Transverse colon (tissue), 4 donors: ENCODE data around the gene GTF3C6. TPM values are rescaled to one million over a fixed set of nuclear protein-coding genes. Genes with fewer than 3 reads are reported as not detected.

Experiments
- DNase-seq: peaks from one replicate; pipeline ENCODE4 v3.0.0-alpha.2; 2019
- H3K27ac ChIP-seq, 4 donors: fragments of 200-600 bp; sonication (generic); 2 replicates each; pipeline ENCODE4 v1.5.1; 2016 to 2018; ENCODE audit warnings: inconsistent platforms in 4 of 4
- H3K27me3 ChIP-seq: fragments of 200-600 bp; sonication (generic); 2 replicates; pipeline ENCODE4 v1.5.1; 2017; ENCODE audit warnings: inconsistent platforms
- H3K36me3 ChIP-seq, 4 donors: fragments of 200-600 bp; sonication (generic); 2 replicates each; pipeline ENCODE4 v1.5.1; 2017 to 2019; ENCODE audit warnings: inconsistent platforms in 4 of 4
- H3K4me1 ChIP-seq, 4 donors: fragments of 200-600 bp; sonication (generic); 2 replicates each; pipeline ENCODE4 v1.5.1; 2017 to 2020; ENCODE audit warnings: inconsistent platforms in 4 of 4
- H3K4me3 ChIP-seq, 4 donors: fragments of 200-600 bp; sonication (generic); 1 replicate in 1 of 4; 2 replicates in 3 of 4; pipeline versions ENCODE4 v1.5.1 to v1.6.1; 2017 to 2019; ENCODE audit warnings: inconsistent platforms in 4 of 4
- H3K9me3 ChIP-seq, 2 donors: fragments of 200-600 bp; sonication (generic); 2 replicates each; pipeline ENCODE4 v1.5.1; 2017 to 2019; ENCODE audit warnings: inconsistent platforms in 2 of 2
- EP300 ChIP-seq: sonication (generic); formaldehyde crosslinking; IDR thresholded peaks from one replicate; pipeline ENCODE4 v1.6.1; 2017; ENCODE audit warnings: antibody characterized with exemption, low read depth
- POLR2A ChIP-seq: fragments of 450-650 bp; IDR thresholded peaks from one replicate; pipeline ENCODE4 v1.6.1; 2016; ENCODE audit warnings: antibody characterized with exemption, mild to moderate bottlenecking, moderate library complexity
- POLR2AphosphoS5 ChIP-seq, 3 donors: sonication (generic); formaldehyde crosslinking; IDR thresholded peaks; one replicate each; pipeline ENCODE4 v1.6.1; 2016; ENCODE audit warnings: antibody characterized with exemption in 3 of 3
- WGBS, 2 donors: methylation state at CpG; one replicate each; pipeline ENCODE4 v1.1.5; 2018; ENCODE audit warnings: low coverage in 1 of 2; 5-methylcytosine and 5-hydroxymethylcytosine counted together
- in situ Hi-C, 4 donors: fragments of 200-750 bp; cut with MboI; loops; one replicate each; pipeline versions ENCODE4 v1.15.0 to v1.15.1; 2017; ENCODE audit warnings: low sequenced_read_pairs in 3 of 4, low pct_ligation_motif_present in 1 of 4, low pct_unique_long_range_greater_than_20kb in 1 of 4
- intact Hi-C: fragments of 100-400 bp; cut with DNase I; formaldehyde crosslinking; loops from one replicate; pipeline ENCODE4 v1.15.1; 2023; ENCODE audit warnings: low total_unique reads
- total RNA-seq, 4 donors: library from RNA; depleted of rRNA; stranded (reverse); fragments of >200 nt; gene quantifications; one replicate each; pipeline ENCODE4 v1.1.0, GENCODE V29; 2016
- TF ChIP-seq, protein P1 (sequence below), 5 experiments: fragments of 200-600 bp in 3 of 5; fragments of 450-650 bp in 2 of 5; sonication (generic) in 3 of 5; IDR thresholded peaks; 1 replicate in 2 of 5; 2 replicates in 3 of 5; pipeline ENCODE4 v1.5.1; 2016 to 2017; ENCODE audit warnings: antibody characterized with exemption in 5 of 5, inconsistent platforms in 3 of 5, mild to moderate bottlenecking in 2 of 5, moderate library complexity in 1 of 5

The GTF3C6 gene
- total RNA-seq, 4 donors from 2014 or later: 13.5 to 53.4 (median 24.6) TPM

DNA sequence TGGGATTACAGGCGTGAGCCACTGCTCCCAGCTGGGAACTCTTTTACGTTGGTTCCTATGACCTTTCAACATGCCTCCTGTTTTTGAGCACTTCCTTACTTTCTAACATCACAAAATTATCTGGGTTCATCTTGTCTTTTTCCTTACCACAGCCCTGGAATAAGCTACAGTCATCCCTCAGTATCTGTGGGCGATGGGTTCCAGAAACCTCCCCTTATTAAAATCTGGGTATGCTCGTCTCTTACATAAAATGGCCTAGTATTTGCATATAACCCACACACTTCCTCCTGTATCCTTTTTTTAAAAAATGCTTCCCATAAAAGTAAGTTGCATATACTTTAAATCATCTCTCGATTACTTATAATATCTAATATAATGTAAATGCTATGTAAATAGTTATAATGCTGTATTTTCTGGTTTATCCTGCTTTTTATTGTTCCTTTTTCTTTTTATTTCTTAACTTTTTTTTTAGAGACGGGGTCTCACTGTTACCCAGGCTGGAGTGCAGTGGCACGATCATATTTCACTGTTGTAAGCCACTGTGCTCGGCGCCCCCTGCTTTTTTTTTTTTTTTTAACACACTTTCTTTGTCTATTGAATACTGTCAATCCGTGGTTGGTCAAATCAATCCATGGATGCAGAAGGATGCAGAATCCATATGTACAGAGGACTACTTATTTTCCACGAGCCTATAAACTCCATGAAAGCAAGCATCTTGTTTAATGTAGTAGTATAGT lies 32.5 kb downstream of the GTF3C6 start:
- Histone ChIP-seq H3K36me3 (peaks cover 0 to 41% (median 8%) of the 10 kb centered on the region in 4 donors), H3K27me3 (no peaks in the 10 kb centered on the region), H3K4me3 (no peak overlapping the region), H3K27ac (no peak overlapping the region), H3K4me1 (no peaks in the 10 kb centered on the region), H3K9me3 (no peaks in the 10 kb centered on the region)
- DNase-seq: no peak
- TF ChIP-seq POLR2AphosphoS5 (IDR thresholded peaks at IDR 0.05): no peak
- intact Hi-C loops (no loop called here), in situ Hi-C loops (no loop called here)
- WGBS, 2 donors: 81 to 82% methylated on average over 11 of the region's 11 CpGs

DNA sequence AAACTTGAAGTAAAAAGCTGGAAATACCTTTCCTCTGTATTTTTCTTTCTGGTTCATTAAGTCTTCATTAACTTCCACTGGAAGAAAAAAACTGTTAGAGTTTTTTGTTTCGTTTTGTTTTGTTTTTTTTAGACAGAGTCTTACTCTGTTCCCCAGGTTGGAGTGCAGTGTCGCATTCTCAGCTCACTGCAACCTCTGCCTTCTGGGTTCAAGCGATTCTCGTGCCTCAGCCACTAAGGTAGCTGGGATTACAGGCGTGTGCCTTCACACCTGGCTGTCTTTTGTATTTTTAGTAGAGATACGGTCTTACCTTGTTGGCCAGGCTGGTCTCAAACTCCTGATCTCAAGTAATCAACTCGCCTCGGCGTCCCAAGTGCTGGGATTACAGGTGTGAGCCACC lies 38.2 kb downstream of the GTF3C6 start:
- intact Hi-C loops: no loop called here
- Histone ChIP-seq H3K27me3 (no peaks in the 10 kb centered on the region), H3K4me1 (no peaks in the 10 kb centered on the region), H3K4me3 (no peak overlapping the region), H3K9me3 (no peaks in the 10 kb centered on the region), H3K27ac (no peak overlapping the region), H3K36me3 (peaks cover 0 to 46% (median 12%) of the 10 kb centered on the region in 4 donors)
- WGBS, 2 donors: 89 to 92% methylated on average over 5 to 9 of the region's 9 CpGs
- no peak for DNase-seq
- in situ Hi-C loops: no loop called here
- no peak for TF ChIP-seq POLR2A
- TF ChIP-seq, protein P1, sequence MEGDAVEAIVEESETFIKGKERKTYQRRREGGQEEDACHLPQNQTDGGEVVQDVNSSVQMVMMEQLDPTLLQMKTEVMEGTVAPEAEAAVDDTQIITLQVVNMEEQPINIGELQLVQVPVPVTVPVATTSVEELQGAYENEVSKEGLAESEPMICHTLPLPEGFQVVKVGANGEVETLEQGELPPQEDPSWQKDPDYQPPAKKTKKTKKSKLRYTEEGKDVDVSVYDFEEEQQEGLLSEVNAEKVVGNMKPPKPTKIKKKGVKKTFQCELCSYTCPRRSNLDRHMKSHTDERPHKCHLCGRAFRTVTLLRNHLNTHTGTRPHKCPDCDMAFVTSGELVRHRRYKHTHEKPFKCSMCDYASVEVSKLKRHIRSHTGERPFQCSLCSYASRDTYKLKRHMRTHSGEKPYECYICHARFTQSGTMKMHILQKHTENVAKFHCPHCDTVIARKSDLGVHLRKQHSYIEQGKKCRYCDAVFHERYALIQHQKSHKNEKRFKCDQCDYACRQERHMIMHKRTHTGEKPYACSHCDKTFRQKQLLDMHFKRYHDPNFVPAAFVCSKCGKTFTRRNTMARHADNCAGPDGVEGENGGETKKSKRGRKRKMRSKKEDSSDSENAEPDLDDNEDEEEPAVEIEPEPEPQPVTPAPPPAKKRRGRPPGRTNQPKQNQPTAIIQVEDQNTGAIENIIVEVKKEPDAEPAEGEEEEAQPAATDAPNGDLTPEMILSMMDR (IDR thresholded peaks at IDR 0.05): no peak
- no peak for TF ChIP-seq EP300
- no peak for TF ChIP-seq POLR2AphosphoS5 (IDR thresholded peaks at IDR 0.05)

DNA sequence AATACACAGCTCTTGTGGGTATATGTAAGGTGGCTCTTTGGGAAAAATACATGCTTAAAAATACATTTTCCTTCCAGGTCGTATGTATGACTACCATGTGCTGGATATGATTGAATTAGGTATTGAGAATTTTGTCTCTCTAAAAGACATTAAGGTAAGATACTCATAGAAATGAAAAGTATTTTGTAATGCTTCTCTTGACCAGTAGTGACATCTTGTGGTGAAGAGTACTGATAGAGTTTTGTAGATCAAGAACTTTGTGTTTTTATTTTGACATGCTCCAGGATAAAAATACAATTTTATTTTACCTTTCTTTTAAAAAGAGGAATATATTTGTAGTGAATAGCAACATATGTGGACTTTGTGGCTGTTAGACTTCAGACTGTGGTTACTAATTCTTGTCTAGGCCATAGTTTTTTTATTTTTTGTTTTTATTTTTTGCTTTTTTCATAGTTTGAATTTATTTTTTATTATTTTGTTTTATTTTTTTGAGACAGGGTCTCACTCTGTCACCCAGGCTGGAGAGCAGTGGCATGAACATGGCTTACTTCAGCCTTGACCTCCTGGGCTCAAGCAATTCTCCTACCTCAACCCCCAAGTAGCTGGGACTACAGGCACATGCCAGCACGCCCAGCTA lies 41.2 kb downstream of the GTF3C6 start:
- Histone ChIP-seq H3K9me3 (no peaks in the 10 kb centered on the region), H3K27me3 (no peaks in the 10 kb centered on the region), H3K4me3 (no peak overlapping the region), H3K36me3 (peaks cover 0 to 39% (median 17%) of the 10 kb centered on the region in 4 donors), H3K27ac (no peak overlapping the region), H3K4me1 (no peaks in the 10 kb centered on the region)
- in situ Hi-C loops: no loop called here
- 36 to 66% methylated on average over 1 to 2 of the region's 2 CpGs for whole genome bisulfite sequencing, 2 donors
- DNase-seq: no peak
- TF ChIP-seq, protein P1 (IDR thresholded peaks at IDR 0.05): peak; percentile 32 to 43 (median 36)
- no peak for TF ChIP-seq POLR2AphosphoS5 (IDR thresholded peaks at IDR 0.05)
- intact Hi-C loops: no loop called here

DNA sequence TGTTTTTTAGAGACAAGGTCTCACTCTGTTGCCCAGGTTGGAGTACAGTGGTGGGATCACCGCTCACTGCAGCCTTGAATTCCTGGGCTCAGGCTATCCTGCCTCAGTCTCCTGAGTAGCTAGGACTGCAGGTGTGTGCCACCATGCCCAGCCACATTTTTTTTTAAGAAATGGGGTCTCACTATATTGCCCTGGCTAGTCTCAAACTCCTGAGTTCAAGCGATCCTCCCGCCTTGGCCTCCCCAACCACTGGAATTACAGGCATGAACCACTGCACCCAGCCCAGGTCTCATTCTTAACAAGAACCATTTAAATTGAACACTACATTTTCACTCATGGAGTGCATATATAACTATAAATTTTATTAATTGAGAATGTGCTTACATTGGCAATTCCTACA lies 43.8 kb downstream of the GTF3C6 start:
- H3K4me3 ChIP-seq: no peak overlapping the region
- no peak overlapping the region for H3K27ac ChIP-seq
- no peak for DNase-seq
- no peak for TF ChIP-seq POLR2A
- TF ChIP-seq, protein P1 (IDR thresholded peaks at IDR 0.05): no peak
- TF ChIP-seq POLR2AphosphoS5 (IDR thresholded peaks at IDR 0.05): no peak
- no peak for TF ChIP-seq EP300
- no peaks in the 10 kb centered on the region for H3K9me3 ChIP-seq
- intact Hi-C loops (no loop called here), in situ Hi-C loops (no loop called here)
- H3K27me3 ChIP-seq: no peaks in the 10 kb centered on the region
- no peaks in the 10 kb centered on the region for H3K4me1 ChIP-seq
- 96% methylated on average over 3 of the region's 3 CpGs for WGBS, 2 donors
- H3K36me3 ChIP-seq: peaks cover 0 to 38% (median 16%) of the 10 kb centered on the region in 4 donors
